HG03103 (cell line): ENCODE results near the gene ETV4.

ENCODE experiments used
- ATAC-seq: cut with Tn5 transposase; IDR thresholded peaks from one replicate; pipeline ENCODE4 v1.9.1; 2021; ENCODE audit warnings: low read depth; ENCODE audit not compliant: unreplicated experiment

The ETV4 gene

DNA sequence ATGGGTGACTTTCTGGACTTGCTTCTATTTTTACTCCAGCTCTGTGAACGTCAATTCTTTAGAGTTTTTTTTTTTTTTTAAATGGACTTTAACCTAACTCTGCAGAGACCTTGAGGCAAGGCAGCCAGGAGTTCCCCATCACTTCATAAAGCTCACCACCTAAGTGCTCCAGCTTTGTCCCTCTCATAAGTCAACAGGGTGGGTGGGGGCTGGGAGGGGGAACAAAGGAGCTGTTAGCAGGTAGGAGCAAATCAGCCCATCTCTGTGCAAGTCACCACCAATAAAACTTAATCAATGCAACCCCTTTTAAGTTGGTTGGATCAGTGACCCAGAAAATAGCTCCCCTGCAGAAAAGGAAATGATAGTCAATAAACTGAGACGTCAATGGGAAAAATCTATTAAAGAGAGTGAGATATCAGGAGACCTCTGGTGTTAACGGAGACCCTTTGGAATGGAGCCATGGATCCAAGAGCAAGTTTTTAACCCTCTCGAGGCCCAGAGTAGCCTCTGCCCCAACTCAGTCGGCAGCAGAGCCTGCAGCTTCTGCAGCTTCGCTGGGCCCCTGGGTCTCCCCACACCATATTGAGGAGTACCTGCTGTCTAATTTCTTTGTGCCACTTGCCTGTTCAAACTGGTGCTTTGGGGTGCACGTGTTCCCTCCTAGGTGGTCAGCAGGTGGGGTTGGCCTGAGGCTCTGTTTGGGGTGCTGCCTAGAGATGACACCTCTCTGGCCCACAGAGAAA, 27.6 kb upstream of the ETV4 start:
- no peak for ATAC-seq

DNA sequence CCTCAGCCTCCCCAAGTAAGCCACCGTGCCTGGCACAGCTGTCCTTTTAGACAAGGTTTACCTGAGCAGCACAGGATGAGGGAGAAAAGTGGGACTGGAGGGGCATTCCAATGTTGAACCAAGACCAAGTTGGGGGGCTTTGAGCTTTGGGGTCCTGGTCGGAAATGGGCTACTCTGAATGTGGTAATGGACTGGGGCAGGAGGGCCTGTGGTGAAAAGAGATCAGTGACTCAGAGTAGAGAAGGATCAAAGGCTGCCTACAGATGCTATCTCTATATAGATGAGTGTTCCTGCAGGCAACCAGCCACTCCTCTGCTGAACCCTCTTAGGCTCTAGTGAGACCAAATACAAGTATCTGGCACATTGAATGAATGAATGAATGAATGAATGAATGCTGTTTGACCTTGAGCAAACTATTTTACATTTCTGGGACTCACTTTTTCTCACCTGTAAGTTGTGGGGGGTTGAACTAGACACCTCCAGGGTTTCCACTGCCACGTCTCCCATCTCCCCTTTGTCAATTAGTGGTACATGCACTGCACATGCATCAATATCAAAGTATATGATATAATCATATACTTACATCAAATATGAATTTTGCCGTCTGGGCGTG, 26.3 kb upstream of the ETV4 start:
- ATAC-seq = no peak

DNA sequence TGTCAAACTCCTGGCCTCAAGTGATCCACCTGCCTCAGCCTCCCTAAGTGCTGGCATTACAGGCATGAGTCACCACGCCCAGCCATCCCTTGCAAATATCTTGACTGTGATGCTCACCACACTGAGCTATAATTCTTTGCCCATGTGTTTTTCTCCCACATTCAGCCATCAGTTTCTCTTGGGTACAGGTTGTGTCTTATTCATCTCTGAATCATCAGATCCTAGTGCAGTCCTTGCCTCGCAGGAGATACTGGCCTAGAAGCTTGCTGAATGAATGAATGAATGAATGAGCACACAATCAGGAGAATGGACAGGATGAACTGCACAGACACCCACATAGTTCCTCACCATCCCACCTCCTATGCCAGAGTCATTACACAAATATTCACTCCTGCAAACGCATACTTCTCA, 24.4 kb upstream of the ETV4 start:
- no peak for ATAC-seq

DNA sequence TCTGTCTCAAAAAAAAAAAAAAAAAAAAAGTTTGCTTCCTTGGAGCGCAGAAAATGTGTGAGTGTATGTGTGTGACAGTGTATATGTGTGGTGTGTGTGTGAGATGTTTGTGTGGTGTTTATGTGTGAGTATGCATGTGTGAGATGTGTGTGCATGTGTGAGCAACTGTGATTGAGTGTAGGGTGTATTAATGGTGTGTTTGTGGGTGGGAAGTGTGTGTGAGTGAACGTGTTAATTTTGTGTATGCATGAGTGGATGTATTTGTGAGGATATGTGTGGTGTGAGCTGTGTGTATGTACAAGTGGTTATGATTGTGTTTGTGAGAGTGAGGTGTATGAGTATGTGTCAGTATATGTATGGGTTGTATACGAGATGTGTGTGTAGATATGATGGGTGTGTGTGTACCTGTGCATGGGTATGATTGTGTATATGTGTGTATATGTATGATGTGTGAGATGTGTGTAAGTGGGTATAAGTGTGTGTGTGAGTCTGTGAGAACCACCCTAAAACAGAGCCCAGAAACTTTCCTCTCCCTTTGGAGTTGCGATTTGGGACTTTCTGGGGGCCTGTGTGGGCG, 22.5 kb upstream of the ETV4 start:
- ATAC-seq = no peak

DNA sequence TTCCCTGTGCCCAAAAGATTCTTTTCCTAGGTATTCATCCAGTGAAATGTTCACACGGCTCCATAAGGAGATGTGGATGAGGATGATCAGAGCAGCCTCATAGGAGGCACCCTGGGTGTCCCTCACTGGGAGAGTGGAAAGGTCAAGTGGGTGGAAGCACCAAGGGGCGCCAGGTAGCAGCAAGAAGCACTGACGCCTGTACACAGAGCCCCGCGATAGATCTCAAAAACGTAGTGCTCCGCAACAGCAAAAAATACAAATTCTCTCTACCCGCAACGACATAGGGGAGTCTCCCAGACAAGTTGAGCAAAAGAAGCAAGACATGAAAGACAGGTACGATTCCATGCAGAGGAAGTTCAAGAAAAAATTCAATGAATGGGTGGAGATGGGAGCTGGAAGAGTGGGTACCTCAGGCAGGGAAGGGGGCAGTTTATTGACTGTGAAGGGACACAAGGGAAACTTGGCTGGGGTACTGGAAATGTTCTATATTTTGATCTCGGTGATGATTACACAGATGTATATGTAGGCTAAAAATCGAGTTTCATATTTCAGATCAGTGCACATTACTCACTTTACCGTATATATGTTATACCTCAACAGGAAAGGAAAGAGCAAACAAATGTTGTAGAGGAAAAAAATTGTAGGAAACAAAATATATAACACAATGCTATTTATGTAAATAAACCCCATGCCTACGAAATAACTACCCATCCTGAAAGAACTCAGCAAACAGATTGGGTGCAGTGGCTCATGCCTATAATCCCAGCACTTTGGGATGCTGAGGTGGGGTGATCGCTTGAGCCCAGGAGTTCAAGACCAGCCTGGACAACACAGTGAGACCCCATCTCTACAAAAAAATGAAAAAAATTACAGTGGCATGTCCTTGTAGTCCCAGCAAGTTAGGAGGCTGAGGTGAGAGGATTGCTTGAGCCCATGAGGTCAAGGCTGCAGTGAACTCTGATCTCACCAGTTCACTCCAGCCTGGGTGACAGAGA, 17.8 kb upstream of the ETV4 start:
- no peak for ATAC-seq

DNA sequence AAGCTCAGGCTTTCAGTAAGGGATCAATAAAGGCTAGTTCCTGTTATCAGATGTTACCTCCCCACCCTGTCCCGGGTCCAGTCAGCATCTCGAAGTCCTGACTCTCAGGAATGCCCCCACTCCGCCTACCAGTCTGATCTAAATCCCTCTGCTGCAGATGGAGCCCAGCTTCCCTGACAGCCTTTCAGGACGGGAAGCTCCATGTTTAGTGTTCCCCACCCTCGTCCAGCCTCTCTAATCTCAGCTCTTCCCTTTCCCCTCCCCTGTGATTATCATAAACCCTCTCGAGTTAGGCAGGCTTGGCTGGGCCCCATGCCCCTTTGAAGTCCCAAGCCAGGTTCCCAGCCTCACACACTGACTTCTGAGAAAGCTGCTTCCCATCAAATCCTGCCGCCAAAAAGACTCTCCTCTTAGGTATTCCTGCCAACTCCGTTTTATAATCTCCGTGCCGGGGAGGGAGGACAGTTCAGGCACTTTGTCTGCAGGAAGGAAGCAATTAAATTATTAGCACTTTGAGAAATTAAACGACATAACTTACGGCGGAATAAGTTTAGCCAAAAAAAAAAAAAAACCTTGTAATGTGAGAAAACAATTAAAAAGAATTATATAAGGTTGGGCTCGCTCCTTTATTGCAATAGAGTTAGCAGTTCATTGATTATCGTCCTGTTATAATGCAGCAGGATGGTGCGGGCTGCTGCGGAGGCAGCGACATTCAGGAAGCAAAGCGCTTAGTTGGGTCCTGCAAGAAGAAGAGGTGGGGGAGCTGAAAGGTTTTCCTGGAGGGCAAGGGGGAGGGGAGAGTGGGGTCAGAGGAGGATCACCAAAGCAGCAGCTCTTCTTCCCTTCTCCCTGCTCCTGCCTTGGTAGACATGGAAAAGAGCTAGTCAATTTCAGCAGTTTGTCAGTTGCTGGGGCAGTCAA, 16.8 kb upstream of the ETV4 start:
- no peak for ATAC-seq

DNA sequence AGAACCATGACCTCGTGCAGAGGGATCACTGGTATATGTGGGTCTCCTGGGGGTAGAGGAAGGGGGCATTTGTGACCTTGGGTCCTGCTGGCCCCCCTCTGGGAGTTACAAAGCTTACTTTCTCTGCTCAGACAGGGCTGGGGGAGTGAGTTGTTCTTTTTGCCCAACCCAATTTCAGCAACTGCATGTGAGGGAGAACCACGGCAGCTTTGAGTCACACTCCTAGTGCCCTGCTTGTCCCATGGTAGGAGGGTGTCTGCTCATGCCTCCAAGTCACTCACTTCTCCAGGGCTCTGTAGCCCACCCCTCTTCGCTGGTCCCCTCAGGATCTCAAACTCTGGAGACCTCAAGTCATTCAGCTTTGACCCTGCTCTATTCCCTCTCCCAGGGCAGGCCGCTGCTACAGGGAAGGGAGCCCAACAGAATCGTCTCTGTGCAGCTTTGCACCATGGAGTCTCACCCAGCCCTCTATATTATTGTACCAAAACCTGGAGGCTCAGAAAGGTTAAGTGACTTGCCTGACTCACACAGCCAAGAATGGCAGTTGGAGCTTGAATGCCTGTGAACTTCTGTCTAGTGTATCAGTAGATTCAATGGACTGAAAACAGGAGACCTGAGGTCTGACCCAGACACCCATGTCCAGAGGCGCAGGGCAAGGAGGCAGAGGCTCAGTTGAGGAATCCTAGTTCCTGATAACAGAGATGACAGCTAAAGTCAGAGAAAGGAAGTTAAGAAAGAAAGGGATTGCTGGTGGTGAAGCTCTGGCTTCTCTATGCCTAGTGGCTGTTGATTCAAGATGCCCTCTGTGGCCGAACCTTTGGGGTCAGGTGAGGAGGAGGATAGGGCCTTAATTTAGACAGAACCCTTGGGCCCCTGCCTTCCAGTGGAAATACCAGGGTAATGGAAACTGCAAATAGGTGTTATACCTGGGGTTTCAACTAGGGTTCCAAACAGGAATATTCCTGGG, 14.6 kb upstream of the ETV4 start:
- no peak for ATAC-seq

DNA sequence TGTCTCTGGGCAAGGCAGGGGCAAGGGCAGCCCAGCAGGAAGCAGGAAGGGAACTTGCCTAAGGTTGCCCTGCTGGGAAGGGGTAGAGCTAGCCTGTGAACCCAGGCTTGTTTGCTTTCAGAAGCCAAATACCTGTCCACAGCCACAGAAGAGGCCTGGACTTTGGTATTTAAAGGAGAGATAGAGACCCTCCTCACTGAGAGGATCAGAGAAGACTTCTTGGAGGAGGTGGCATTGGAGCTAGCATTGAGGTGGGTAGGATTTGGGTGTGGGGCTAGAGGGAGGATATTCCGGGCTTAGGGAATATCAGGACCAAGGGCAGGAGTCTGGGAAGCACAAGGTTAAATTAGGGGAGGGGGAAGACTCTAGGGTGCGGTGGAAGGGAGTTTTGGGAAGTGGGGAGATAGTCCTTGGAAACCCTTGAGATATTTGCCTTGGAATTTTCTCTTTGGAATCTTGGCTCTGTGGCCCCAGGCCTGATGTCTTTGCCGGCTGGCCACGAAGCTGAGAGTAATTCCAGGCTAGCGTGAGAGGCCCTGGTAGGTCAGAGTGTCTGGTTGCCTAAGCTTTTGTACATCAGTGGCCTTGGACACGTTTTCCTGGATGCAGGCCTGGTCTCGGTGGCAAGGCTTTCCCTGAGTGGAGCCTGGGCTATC, 13.1 kb upstream of the ETV4 start:
- no peak for ATAC-seq

DNA sequence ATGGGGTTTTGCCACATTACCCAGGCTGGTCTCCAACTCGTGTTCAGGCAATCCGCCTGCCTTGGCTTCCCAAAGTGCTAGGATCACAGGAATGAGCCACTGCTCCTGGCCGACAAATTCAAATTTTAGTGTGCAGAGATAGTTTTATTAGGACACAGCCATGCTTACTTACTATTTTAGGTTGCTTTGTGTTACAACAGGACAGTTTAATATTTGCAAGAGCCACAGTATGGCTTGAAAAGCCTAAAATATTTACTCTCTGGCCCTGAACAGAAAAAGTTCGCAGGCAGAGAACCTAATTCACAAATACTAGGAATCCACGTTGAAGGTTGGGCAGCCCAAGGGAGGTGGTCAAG, 12.6 kb upstream of the ETV4 start:
- ATAC-seq = no peak

DNA sequence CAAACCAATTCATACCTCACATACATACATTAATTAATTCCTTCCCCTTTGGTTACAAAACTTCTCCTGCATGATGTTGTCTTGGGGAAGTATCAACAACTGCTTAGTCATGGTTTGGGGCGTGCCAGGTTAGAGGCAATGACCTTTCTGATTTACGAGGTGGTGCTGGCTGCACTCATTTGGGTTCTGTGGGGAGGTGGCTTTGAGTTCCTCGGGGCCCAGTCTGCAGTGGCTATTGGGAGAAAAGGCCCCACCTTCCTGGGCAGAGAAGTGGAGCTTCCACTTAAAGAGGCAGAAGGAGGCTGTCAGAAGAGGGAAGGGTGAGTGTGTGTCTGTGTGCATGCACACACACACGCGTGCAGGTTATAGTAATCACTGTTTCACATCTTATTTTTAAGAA, 10.2 kb upstream of the ETV4 start:
- no peak for ATAC-seq

DNA sequence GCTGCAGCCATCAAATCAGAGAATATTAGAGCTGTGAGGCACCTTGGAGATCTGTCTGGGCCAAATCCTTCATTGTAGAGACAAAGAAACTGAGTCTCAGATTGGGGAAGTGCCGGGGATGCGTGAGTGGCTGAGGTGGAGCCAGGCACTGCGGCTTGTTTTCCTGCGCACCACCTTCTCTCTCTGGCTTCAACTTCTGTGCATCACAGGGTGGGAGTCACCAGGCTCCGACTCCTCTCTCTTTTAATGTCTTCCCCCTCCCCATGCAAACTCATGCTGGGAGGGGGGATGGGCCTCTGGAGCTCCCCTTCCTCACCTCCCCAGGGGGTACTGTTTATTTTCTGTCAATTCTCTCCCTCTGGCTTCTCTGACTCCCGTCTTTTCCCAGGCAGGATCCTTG, 8.7 kb upstream of the ETV4 start:
- no peak for ATAC-seq

DNA sequence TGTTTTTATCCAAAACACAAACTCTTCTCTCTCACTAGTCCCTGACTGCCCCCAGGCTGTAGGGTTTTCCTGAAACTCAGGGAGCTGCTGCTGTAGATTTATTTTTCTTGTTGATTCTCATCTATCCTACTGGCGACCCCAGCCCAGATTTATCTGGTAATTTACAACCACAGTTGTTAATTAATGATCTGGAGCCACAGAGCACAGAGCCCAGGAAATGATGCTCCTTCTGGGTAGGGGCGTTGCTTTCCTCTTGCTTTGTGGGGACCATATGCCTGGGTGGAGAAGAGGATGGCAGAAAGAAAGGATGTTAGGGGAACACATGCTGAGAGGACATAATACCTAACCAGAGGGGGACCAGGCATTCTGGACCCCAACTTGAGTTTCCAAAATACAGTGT, 7.4 kb upstream of the ETV4 start:
- no peak for ATAC-seq

DNA sequence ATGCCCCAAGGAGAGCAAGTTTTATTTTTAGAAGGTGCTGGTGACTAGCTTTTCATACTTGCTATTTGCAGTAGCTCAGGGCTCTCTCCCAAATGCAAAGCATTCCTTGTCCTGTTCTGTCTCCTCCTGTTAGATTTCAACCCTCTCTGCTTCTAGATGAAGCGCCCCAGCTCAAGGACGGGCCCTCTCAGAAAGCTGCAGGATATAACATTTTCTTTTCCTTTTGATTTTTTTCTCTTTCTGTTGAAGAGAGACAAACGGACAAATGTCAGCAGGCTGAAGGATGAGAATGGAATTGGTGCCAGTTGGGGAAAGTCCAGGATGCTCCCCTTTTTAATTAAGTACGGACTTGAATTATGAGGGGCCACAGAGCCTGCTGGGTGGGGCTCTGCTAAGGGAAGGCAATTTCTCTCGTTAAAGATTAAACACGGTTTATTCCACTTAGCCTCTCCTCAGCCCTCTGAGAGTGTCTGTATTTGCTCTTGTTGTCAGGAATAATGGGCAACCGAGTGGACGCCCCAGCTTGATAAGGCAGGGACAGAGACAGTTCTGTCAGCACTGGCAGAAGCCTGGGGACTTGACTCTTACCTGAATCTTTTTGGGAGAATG, 6.2 kb upstream of the ETV4 start:
- ATAC-seq = no peak

DNA sequence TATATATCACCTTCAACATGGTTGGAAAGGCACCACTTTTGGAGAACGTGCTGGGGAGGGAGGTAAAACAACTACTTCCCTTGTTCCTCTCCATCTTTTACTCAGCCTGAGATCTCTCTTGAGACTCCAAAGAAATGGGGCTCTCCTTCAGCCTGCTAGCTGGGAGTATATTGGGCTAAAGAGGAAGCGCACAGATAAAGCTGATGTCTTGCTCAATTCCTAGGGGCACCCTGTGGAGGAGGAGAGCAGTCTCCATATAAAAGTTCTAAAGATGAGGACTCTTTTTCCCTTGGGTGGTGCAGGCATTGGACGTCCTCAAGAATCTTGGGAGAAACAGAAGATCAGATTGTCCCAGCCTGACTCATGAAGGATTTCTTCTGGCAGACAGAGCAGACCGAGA, 4.6 kb upstream of the ETV4 start:
- no peak for ATAC-seq

DNA sequence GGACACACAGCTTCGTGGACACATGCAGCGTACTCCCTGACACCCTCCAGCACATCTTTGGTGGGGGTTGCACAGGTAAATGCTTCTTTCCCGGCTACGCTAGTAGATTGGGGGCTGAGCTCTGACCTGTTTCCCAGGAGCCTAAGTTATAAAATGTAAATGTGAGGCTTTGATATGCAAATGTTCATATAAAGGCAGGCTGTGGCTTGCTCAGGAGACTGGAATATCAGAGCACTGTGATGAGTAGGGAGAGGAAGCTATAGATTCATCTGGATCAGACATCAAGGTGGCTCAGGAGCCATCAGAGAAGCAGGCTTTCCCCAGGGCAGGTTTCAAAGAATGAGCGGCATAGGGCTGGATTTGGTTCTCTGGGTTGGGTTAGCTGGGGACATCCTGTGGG, 3.4 kb upstream of the ETV4 start:
- ATAC-seq = no peak

DNA sequence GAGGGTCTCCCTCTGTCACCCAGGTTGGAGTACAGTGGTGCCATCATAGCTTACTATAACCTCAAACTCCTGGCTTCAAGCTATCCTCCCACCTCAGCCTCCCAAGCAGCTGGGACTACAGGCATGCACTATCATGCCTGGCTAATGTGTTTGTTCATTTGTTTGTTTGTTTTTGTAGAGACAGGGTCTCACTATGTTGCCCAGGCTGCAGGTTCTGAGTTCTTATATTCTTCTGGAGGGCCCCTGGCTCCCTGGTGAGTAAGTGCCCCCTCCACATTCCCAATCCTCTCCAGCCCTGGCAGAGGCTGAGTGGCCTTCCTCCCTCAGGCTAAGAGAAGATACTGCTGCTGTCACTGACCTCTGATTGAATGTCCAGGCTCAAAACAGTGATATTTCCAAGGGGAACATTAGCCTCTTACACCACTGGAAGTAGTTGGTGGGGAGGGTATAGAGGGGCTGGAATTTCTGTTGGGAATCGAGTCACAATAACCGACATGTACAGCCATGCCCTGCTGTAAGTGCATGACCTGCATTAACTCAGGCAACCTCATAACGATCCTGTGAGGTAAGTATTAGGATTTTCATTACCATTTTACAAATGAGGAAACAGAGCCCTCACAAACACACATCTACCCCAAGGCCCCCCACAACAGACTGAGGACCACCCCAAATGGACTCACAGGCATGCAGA, 2.7 kb upstream of the ETV4 start:
- ATAC-seq = no peak

DNA sequence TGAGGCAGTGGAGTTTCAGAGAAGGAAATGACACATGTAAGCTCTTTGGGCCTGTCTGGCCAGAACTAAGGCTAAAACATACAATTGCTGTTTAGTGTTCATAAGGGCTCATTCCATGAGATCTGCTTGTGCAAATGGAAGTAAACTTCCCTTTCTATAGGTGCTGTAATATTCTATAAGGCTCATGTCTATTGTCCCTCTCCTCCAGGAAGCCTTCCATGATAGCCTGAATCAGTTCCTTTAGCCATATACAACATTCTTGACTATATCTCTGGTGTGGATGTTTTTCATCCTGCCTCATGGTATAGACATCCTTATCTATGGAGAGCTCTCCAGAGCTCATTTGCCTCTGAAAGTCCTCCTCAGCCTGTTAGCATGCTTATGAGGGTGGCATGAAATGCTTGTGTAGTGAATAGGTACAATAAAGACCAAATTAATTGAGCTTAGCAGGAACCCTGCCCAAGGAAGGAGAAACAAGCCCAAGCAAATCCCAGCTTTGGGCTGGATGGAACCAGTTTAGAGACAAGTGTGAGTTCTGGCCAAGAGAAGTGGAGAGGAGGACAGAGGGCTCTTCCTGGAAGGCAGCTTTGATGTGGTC, 1.6 kb upstream of the ETV4 start:
- ATAC-seq = no peak
